GM19455 (cell line): Measurements from ENCODE around the gene CGB1.
"Not testable (repeated sequence)": the region's sequence is repeated elsewhere in the genome, so short reads cannot be mapped to it uniquely, and the experiment has no call there.

Experiments used
- ATAC-seq: cut with Tn5 transposase; IDR thresholded peaks from one replicate; pipeline ENCODE4 v1.9.1; 2021; ENCODE audit not compliant: unreplicated experiment

CGB1 gene

DNA sequence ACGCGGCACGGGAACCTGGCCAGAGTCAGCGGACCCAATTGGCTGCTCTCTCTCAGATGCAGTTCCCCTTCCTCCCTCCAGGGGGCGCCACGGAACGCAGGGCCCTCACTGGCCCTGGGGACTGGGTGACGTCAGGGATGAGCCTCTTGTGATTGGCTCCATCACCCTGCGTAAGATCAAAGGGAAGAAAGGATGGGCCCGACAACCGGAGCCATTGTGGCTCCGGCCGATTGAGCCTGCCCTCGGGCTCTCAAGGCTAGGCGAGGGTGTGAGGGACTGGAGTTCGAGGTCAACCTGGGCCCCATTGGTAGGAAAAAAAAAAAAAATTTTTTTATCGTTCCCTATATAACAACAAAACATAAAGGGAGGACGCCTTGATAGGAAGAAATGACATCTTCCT lies at the start of gene CGB1:
Gene CGB1 (minus strand): TSS at position 81 of the 400 bp plus-strand sequence. CDS start 184 bp downstream, outside the sequence.
- ATAC-seq = not testable (repeated sequence)

DNA sequence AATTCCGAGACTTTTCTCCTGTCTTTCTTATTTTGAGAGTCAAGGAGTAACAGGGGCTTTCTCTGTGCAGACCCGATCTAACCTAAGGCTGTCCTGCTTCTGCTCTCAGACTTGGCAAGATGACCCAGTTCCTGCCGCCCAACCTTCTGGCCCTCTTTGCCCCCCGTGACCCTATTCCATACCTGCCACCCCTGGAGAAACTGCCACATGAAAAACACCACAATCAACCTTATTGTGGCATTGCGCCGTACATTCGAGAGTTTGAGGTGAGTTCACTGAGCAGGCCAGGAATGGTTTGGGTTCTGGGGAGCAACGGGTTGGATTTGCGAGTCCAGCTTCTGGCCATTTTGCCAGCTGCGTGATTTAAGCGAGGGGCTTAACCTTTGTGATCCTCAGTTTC lies 49.6 kb upstream of the CGB1 start:
- no peak for ATAC-seq

DNA sequence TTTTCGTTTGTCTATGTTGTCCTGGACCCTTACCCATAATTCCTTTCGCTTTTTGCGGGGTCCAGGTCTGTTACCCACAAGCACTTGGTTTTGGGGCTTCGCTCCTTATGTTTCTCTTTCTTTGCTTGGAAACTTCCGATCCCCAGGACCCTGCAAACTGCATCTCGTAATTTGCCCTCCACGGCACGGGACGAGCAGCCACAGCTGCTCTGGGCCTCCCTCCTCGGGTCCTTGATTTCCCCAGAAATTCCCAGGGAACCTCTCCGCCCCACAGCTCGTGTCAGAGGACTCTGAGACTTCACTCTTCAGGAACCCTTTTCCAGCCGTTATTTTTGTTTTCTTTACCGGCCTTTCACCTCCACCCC lies 49.2 kb upstream of the CGB1 start:
- ATAC-seq = no peak

DNA sequence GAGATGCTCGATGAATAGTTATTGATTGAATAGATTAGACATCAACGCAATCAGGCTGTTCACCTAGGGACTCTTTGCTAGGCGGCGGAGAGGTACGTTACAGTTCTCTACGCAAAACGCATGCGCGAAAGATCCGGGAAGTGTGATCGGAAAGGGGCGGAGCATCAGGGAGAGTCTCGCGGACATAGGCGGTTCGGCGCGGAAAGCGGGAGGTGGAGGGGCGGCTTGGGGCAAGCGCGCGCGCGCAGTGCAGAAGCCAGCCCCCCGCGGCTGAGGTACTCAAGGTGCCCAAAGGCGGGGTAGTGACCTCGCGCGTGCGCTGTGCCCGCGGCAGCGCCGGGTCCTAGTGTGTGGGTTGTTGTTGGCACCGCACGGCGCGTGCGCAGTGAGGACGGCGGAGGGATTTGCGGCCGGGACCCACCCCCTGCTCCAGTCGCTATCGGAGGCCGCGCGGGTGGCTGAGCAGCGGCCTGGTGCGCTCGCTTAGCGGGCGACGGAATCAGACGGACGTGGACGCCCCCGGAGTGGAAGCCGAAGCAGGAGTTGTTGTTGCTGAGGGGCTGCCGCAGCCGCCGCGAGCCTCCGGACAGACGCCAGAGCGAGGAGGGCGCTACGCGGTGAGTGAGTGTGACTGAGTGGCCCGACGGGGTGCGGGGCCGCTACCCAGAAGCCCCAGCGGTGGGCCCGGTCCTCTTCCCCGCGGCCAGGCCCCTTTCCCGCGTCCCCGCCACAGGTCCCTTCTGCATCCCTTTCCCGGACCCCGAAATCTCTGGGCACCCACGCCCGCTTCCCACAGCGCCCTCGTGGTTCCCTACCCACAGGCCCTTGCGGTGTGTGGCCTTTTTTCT lies 48.5 kb upstream of the CGB1 start, which contains the start of gene SNRNP70:
Gene SNRNP70 (plus strand): TSS at position 432 of the 848 bp plus-strand sequence. CDS start 964 bp downstream, outside the sequence.
- ATAC-seq = peak; percentile 83

DNA sequence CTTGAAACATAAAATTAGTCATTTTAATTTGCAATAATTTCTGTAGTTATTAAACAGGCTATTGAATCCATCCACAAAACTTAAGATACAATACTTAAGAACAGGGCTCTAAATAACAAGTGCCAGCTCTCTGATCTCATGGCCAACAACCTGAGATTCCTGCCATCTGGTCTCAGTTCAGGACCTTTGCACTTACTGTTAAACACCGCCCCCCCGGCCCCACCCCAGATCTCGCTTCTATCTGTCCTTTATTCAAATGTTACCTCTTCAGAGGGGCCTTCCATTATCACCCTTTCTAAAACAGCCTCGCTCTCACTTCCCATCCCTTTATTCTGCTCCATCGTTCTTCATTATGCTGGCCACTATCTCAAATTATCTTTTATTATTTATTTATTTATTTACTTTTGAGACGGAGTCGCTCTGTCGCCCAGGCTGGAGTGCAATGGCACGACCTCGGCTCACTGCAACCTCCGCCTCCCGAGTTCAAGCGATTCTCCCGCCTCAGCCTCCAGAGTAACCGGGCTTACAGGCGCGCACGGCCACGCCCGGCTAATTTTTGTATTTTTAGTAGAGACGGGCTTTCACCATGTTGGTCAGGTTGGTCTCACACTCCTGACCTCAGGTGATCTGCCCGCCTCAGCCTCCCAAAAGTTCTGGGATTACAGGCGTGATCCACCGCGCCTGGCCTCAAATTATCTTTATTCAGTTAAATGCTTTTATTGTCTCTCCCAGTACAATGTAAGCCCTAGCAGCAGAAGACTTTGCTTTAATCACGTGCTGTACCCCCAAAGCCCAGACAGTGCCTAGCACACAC lies 47.7 kb upstream of the CGB1 start:
- ATAC-seq = no peak

DNA sequence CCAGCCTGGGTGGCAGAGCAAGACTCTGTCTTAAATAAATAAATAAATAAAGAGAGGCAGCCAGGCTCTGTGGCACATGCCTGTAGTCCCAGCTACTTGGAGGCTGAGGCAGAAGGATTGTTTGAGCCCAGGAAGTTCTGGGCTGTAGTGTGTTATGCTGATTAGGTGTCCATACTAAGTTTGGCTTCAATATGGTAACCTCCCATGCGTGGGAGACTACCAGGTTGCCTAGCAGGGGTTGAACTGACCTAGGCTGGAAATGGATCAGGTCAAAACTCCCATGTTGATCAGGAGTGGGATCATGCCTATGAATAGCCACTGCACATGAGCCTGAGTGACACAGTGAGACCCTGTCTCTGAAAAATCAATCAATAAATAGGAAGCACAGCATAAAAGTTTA lies 44.6 kb upstream of the CGB1 start:
- no peak for ATAC-seq

DNA sequence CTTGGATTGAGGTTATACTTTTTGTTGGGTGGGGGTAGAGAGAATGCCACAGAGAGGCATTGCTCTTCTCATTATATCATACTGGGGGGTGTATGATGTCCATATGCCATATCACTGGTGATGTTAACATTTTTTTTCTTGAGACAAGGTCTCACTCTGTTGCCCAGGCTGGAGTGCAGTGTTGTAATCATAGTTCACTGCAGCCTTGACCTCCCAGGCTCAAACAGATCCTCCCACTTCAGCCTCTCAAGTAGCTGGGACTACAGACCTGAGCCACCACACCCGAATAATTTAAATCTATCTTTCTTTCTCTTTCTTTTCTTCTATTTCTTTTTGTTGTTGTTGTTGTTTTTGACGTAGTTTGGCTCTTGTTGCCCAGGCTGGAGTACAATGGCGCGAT lies 43.7 kb upstream of the CGB1 start:
- ATAC-seq = no peak

DNA sequence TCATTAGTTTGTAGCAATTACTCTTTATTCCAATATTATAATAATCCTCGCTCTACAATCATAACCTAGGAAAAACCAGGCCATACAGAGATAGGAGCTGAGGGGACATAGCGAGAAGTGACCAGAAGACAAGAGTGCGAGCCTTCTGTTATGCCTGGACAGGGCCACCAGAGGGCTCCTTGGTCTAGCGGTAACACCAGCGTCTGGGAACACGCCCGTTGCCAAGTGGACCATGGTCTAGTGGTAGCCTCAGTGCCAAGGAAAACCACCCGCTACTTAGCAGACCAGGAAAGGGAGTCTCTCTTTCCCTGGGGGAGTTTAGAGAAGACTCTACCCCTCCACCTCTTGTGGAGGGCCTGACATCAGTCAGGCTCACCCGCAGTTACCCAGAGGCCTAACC lies 38.2 kb upstream of the CGB1 start:
- not testable (repeated sequence) for ATAC-seq

DNA sequence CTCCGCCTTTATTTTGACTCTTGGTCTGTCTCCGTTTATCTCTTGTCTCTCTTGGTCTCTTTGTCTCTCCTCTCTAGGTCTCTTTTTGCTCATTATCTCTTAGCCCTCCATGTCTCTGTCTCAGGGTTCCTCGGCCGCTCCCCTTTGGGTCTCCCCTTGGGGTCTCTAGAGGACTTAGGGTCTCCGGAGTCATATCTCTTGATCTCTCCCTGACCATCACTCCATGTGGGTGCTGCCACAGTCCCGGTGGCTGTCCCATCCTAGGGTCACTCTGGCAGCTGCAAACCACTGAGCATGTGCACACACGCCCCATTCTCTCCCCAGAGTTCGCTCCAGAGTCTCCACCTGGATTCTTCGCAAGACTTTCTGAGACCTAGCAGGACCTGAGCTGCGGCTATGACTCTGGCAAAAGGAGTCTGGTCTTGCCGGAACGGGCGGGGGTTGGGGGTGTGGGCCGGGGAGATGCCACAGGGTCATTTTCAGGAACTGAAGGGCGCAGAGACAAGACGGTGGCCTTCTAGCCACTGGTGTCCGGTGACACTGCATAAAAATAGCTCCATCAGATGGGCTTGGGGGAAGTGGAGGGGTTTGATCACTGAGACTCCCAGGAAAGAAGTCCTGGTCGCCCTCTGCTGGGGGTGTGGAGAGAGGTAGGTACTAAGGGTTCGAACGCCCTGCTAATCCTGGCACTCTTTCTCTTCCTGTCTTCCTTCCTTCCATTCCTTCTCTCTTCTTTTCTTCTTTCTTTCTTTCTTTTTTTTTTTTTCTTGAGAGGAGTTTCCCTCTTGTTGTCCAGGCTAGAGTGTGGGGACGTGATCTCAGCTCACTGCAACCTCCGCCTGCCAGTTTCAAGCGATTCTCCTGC lies 37.1 kb upstream of the CGB1 start:
- no peak for ATAC-seq

DNA sequence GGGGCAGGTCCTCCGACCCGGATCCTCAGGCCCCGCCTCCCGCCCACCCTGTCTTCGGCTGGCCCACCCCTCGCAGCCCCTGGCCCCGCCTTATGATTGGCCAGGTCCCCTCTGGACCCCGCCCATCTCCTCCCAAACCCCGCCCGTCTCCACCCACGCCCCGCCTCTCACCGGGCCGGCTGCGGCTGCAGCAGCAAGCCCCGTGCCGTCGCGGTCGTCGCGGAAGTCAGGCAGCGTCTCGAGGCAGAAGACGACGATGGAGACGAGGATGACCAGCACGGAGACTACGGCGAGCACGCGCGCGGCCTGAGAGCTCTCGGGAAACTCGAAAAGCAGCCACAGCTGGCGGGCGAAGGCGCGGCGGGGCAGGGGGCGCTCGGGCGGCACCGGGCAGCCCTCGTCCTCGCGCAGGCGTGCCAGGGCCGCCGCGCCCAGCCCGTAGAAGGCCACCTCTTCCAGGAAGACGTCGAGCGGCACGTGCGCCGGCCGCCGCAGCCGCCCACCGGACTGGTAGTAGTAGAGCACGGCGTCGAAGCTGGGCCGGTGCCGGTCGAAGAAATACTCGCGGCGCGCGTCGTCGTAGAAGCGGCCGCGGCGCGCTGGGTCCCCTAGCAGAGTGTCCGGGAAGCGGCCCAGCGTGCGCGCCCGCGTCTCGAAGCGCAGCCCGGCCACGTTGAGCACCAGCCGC lies 35.3 kb upstream of the CGB1 start:
- no peak for ATAC-seq

DNA sequence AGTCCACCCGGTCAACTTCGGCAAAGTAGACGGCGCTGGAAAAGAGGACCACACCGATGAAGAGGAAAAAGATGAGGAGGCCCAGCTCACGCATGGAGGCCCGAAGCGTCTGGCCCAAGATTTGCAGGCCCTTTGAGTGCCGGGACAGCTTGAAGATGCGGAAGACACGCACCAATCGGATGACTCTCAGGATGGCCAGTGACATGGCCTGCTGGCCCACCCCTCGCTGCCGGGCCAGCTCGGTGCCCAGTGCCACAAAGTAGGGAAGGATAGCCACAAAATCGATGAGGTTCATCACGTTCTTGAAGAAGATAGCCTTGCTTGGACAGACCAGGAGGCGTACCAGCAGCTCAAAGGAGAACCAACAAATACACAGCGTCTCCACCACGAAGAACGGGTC lies 33.7 kb upstream of the CGB1 start:
- no peak for ATAC-seq

DNA sequence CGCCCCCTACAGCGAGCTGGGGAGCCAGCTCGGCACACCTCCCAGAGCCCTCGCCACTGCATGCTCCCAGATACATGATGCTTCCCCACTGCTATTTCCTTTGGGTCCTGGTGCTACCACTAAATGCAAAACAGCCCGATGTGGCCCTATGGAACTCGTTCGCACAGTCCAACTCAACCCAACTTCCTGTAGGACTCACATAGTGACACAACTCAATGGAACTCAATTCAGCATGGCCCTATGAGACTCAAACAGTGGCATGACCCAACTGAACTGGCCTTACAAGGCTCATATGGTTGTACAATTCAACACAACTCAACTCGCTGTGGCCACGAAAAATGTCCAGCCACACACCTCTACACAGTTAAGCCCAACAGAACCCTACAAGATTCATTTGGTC lies 32.3 kb upstream of the CGB1 start:
- no peak for ATAC-seq

DNA sequence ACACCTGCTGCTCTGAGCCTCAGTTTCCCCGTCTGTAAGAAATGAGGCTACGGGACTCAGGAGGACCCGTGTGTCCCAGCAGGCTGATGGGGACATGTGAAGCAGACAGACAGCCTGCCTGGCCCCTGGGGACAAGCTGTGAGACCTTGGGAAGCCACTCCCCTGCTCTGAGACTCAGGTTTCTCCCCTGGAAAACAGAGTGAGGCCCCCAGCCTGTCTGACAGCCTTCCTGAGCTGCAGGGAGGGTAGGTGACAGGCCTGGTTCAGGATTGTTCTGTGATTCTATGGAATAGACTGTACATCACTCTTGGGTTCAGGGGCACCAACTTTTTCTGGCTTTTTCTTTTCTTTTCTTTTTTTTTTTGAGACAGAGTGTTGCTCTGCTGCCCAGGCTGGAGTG lies 30.9 kb upstream of the CGB1 start:
- no peak for ATAC-seq

DNA sequence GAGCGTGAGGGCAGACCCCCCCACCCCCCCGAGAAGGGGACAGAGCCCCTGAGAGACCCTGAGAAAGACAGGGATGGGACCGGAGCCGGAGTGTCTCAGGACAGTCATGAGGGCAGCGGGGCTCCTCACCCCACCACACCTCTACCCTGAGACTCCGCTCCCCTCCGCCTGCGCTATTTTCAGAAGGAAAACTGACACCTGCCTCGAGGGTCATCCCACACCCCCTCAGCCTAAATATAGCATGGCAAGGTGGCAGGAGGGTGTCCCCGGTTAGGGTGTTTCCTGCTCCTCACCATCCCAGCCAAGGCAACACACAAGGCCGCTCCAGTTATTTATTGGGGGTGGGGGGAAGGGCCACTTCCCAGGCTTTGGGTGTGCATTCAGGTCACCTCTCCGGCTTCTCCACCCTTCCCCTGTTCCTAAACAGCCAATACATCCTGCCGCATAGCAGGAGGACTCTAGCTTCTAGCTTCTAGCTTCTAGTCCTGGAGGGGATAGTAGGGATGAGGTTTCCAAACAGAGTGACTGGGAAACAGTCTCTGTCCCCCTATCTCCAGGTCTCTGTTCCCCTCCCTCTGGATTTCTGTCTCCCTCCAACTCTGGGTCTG lies 29.3 kb upstream of the CGB1 start:
- ATAC-seq = no peak

DNA sequence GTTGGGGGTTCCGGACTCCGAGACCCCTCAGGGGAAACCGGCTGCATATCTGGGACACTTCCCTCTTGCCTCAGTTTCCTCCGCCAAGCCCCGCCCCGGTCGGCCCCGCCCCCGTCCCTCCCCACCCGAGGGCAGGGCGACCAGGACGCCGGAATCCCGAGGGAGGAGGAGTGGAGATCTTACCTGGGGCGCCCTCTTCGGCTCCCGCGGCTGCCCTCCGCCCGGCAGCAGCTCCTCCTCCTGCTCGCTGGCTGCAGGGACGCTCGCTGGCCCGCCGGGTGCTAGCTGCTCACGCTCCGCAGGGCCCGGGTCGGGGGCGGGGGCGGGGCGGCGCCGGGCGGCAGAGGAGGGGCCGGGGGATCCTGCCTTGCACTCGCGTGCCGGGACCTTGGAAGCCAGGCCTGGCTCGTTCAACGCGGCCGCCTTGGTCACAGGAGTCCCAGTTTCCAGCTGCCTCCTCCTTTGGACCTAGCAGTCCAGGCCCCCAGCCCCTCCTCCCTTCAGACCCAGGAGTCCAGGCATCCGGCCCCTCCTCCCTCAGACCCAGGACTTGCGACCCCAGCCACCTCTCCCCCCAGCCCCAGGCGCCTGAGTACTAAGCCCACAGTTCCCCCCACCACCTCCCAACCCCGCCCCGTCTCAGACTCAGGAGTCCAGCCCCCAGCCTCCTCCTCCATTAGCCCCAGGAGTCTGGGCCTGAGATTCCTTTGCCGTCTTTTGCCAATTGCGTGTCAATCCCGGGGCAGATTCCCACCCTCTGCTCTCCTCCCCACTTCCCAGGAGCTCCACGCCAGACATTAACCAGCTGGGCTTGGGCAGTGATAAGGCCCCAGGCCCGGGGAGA lies 28.3 kb upstream of the CGB1 start, which contains the start of gene NTF4:
Gene NTF4 (minus strand): TSS at position 51 of the 844 bp plus-strand sequence. CDS start 2,821 bp downstream, outside the sequence.
- no peak for ATAC-seq

DNA sequence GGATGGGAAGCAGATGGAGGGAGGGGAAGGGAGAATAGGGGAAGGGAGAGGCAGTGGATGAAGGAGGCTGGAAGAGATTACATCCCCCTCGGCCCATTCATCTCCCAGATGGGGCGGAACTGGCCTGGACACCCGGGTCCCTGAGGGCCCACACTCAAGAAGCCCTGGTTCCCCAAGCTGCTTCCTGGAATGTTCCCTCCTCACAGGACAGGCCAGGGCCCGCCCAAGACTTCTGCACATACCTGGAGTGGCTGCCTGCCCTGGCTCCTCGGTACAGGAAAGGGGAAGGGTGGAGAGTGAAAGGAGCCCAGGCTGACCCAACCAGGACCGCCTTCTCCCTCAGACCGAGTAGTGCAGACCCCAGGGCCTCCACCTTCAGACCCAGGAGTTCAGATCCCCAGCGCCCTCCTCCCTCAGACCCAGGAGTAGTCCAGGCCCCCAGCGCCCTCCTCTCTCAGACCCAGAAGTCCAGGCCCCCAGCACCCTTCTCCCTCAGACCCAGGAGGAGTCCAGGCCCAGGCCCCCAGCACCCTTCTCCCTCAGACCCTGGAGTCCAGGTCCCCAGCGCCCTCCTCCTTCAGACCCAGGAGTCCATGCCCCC lies 27.4 kb upstream of the CGB1 start:
- ATAC-seq = no peak

DNA sequence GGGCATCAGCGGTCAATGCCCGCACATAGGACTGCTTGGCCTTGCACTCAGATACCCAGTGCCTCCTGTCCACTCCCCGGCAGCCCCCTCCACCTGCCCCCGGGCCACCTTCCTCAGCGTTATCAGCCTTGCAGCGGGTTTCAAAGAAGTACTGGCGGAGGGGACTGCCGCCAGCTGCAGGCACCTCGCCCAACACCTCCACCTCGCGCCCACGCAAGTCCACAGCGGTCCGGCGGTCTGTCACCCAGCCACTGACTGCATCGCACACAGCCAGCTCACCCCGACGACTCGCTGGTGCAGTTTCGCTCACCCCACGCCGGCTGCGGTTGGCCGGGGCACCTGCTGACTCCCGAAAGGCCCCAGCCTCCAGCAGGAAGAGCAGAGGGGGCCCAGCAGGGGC lies 24.8 kb upstream of the CGB1 start:
- ATAC-seq = no peak

DNA sequence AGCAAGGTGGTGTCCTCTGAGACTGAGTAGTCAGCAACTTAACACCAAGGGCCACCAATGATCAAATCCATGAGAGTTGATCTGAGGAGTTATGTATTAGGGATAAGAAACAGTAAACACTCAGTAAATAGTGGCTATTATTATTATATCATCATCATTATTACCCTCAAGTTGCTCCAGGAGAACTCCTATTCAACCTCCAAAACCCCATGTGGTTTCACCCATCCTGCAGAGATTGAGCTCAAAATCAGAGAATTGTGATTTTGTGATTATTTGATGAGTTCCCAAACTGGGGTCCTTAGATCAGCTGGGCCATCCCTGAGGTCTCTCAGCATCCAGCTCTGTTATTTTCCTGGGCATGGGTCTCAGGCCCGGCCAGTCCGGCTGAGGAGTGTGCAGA lies 24.3 kb upstream of the CGB1 start:
- ATAC-seq = no peak

DNA sequence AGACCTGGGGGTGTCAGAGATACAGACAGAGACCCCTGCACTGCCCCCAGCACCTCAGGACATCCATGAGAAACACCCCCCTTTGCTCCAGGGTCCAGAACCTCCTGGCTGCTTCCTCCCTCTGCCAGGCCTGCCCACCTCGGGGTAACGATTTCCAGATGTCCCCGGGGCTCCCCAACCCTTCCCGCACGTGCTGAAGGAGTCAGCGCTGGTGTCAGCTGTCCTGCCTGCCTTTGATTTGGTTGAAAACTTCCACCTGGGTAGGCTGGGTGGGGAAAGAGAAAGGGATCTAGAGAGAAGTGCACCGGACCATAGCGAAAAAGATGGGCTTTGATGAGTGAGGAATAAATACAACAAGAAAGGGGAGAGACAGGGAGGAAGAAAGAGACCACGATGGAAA lies 22.4 kb upstream of the CGB1 start:
- ATAC-seq = no peak
